ENCODE results near the gene RIPOR3.

Gene RIPOR3

GRCh38 chr20:50651676-50652075 is 39.7 kb downstream of the RIPOR3 start:
- H3K4me3 ChIP-seq (ENCODE audit: insufficient read depth in 1 of 2, low read depth in 1 of 2, low read length in 2 of 2): no peak overlapping the region
- no peak overlapping the region for H3K4me2 ChIP-seq (ENCODE audit: low read length, poor library complexity, severe bottlenecking)
- no peak for DNase-seq
- peak overlapping the region; percentile 64 to 77 for H3K18ac ChIP-seq (ENCODE audit: low read depth in 1 of 2, low read length in 2 of 2)
- peak overlapping the region; percentile 74 to 97 for H3K4ac ChIP-seq (ENCODE audit: low read depth in 1 of 2, low read length in 2 of 2)
- H3K36me3 ChIP-seq (ENCODE audit: control insufficient read depth in 1 of 2, insufficient read depth in 2 of 2, low read depth in 1 of 2, low read length in 2 of 2): peaks cover 5 to 19% of the 10 kb centered on the region in 2 experiments
- peak overlapping the region; percentile 59 to 99 for H2BK12ac ChIP-seq (ENCODE audit: low read length in 2 of 2)
- H3K79me1 ChIP-seq (replicated peaks; ENCODE audit: low read length, poor library complexity, severe bottlenecking): peaks cover 9% of the 10 kb centered on the region
- peak overlapping the region; percentile 46 for H4K91ac ChIP-seq (ENCODE audit: low read length)
- peak overlapping the region; percentile 33 for H4K8ac ChIP-seq (ENCODE audit: low read length)
- H3K9me3 ChIP-seq (ENCODE audit: control insufficient read depth, low read length): no peaks in the 10 kb centered on the region
- H2BK15ac ChIP-seq (ENCODE audit: low read depth, poor library complexity, severe bottlenecking): peak overlapping the region; percentile 49
- H3K14ac ChIP-seq (ENCODE audit: low read length in 2 of 2): no peak overlapping the region
- peaks cover 8% of the 10 kb centered on the region for H3K4me1 ChIP-seq (ENCODE audit: control insufficient read depth, insufficient read depth, low read depth, low read length)
- no peak overlapping the region for H3K23ac ChIP-seq (ENCODE audit: low read length in 2 of 2)
- H2AFZ ChIP-seq (ENCODE audit: low read depth, low read length): no peak overlapping the region
- H2AK5ac ChIP-seq (ENCODE audit: low read length, severe bottlenecking): peak overlapping the region; percentile 67
- no peak overlapping the region for H3K9ac ChIP-seq (ENCODE audit: low read length)
- H3K27me3 ChIP-seq (ENCODE audit: control insufficient read depth in 1 of 2, insufficient read depth in 1 of 2, low read length in 2 of 2): no peaks in the 10 kb centered on the region
- 93% methylated on average over 4 of the region's 4 CpGs for WGBS
- no peak overlapping the region for H3K27ac ChIP-seq (ENCODE audit: low read length, poor library complexity, severe bottlenecking)
- H2BK5ac ChIP-seq (ENCODE audit: low read depth, low read length, poor library complexity, severe bottlenecking): no peak overlapping the region
- H2BK120ac ChIP-seq (ENCODE audit: low read depth, low read length): peak overlapping the region; percentile 81

- Histone ChIP-seq H3K27me3 (ENCODE audit: control insufficient read depth in 1 of 2, insufficient read depth in 1 of 2, low read length in 2 of 2) (no peaks in the 10 kb centered on the region), H3K79me1 (replicated peaks; ENCODE audit: low read length, poor library complexity, severe bottlenecking) (peaks cover 8% of the 10 kb centered on the region)
- WGBS: 78% methylated on average over 5 of the region's 5 CpGs
These were observed 41.8 kb downstream of the RIPOR3 start for GRCh38 chr20:50649590-50649989.

GRCh38 chr20:50648651-50649050 is 42.7 kb downstream of the RIPOR3 start:
- peak overlapping the region; percentile 96 to 99 for H2BK12ac ChIP-seq (ENCODE audit: low read length in 2 of 2)
- peaks cover 17% of the 10 kb centered on the region for H3K4me1 ChIP-seq (ENCODE audit: control insufficient read depth, insufficient read depth, low read depth, low read length)
- H4K8ac ChIP-seq (ENCODE audit: low read length): no peak overlapping the region
- H3K14ac ChIP-seq (ENCODE audit: low read length in 2 of 2): no peak overlapping the region
- DNase-seq: no peak
- peak overlapping the region; percentile 86 for H4K91ac ChIP-seq (ENCODE audit: low read length)
- H2BK120ac ChIP-seq (ENCODE audit: low read depth, low read length): peak overlapping the region; percentile 54
- peaks cover 5% of the 10 kb centered on the region for H3K79me1 ChIP-seq (replicated peaks; ENCODE audit: low read length, poor library complexity, severe bottlenecking)
- H3K4me2 ChIP-seq (ENCODE audit: low read length, poor library complexity, severe bottlenecking): no peak overlapping the region
- no peak overlapping the region for H2BK5ac ChIP-seq (ENCODE audit: low read depth, low read length, poor library complexity, severe bottlenecking)
- H3K4ac ChIP-seq (ENCODE audit: low read depth in 1 of 2, low read length in 2 of 2): peak overlapping the region; percentile 39 to 62
- H3K23ac ChIP-seq (ENCODE audit: low read length in 2 of 2): no peak overlapping the region
- H3K27ac ChIP-seq (ENCODE audit: low read length, poor library complexity, severe bottlenecking): no peak overlapping the region
- H3K9ac ChIP-seq (ENCODE audit: low read length): no peak overlapping the region
- H2AFZ ChIP-seq (ENCODE audit: low read depth, low read length): no peak overlapping the region
- WGBS: 100% methylated on average over 6 of the region's 6 CpGs
- no peaks in the 10 kb centered on the region for H3K9me3 ChIP-seq (ENCODE audit: control insufficient read depth, low read length)
- peak overlapping the region; percentile 21 for H2AK5ac ChIP-seq (ENCODE audit: low read length, severe bottlenecking)
- peak overlapping the region; percentile 61 to 85 for H3K18ac ChIP-seq (ENCODE audit: low read depth in 1 of 2, low read length in 2 of 2)
- peaks cover 5 to 19% of the 10 kb centered on the region in 2 experiments for H3K36me3 ChIP-seq (ENCODE audit: control insufficient read depth in 1 of 2, insufficient read depth in 2 of 2, low read depth in 1 of 2, low read length in 2 of 2)
- H3K4me3 ChIP-seq (ENCODE audit: insufficient read depth in 1 of 2, low read depth in 1 of 2, low read length in 2 of 2): no peak overlapping the region
- no peaks in the 10 kb centered on the region for H3K27me3 ChIP-seq (ENCODE audit: control insufficient read depth in 1 of 2, insufficient read depth in 1 of 2, low read length in 2 of 2)
- H2BK15ac ChIP-seq (ENCODE audit: low read depth, poor library complexity, severe bottlenecking): peak overlapping the region; percentile 73

More at GRCh38 chr20:50649590-50649989, 41.8 kb downstream of the RIPOR3 start:
- H3K23ac ChIP-seq (ENCODE audit: low read length in 2 of 2): no peak overlapping the region
- no peak overlapping the region for H3K4me3 ChIP-seq (ENCODE audit: insufficient read depth in 1 of 2, low read depth in 1 of 2, low read length in 2 of 2)
- H3K18ac ChIP-seq (ENCODE audit: low read depth in 1 of 2, low read length in 2 of 2): peak overlapping the region; percentile 60 to 71
- peak overlapping the region; percentile 73 for H2BK15ac ChIP-seq (ENCODE audit: low read depth, poor library complexity, severe bottlenecking)
- peaks cover 17% of the 10 kb centered on the region for H3K4me1 ChIP-seq (ENCODE audit: control insufficient read depth, insufficient read depth, low read depth, low read length)
- peak overlapping the region; percentile 79 to 99 for H2BK12ac ChIP-seq (ENCODE audit: low read length in 2 of 2)
- peaks cover 5 to 19% of the 10 kb centered on the region in 2 experiments for H3K36me3 ChIP-seq (ENCODE audit: control insufficient read depth in 1 of 2, insufficient read depth in 2 of 2, low read depth in 1 of 2, low read length in 2 of 2)
- H3K4me2 ChIP-seq (ENCODE audit: low read length, poor library complexity, severe bottlenecking): no peak overlapping the region
- H3K14ac ChIP-seq (ENCODE audit: low read length in 2 of 2): no peak overlapping the region
- peak overlapping the region; percentile 40 to 61 for H3K4ac ChIP-seq (ENCODE audit: low read depth in 1 of 2, low read length in 2 of 2)
- H3K9ac ChIP-seq (ENCODE audit: low read length): no peak overlapping the region
- no peak overlapping the region for H2AFZ ChIP-seq (ENCODE audit: low read depth, low read length)
- H3K9me3 ChIP-seq (ENCODE audit: control insufficient read depth, low read length): no peaks in the 10 kb centered on the region
- DNase-seq: no peak
- H3K27ac ChIP-seq (ENCODE audit: low read length, poor library complexity, severe bottlenecking): no peak overlapping the region
- peak overlapping the region; percentile 46 for H2AK5ac ChIP-seq (ENCODE audit: low read length, severe bottlenecking)
- H4K8ac ChIP-seq (ENCODE audit: low read length): peak overlapping the region; percentile 45
- H2BK120ac ChIP-seq (ENCODE audit: low read depth, low read length): peak overlapping the region; percentile 88
- peak overlapping the region; percentile 98 for H4K91ac ChIP-seq (ENCODE audit: low read length)
- H2BK5ac ChIP-seq (ENCODE audit: low read depth, low read length, poor library complexity, severe bottlenecking): no peak overlapping the region

- WGBS: 31% methylated on average over 1 of the region's 1 CpG
- Histone ChIP-seq H3K4me3 (ENCODE audit: insufficient read depth in 1 of 2, low read depth in 1 of 2, low read length in 2 of 2) (no peak overlapping the region), H3K4me1 (ENCODE audit: control insufficient read depth, insufficient read depth, low read depth, low read length) (peaks cover 16% of the 10 kb centered on the region)
These were observed 44.8 kb downstream of the RIPOR3 start for GRCh38 chr20:50646483-50646996.

More at GRCh38 chr20:50646483-50646996, 44.8 kb downstream of the RIPOR3 start:
- Histone ChIP-seq H3K4ac (ENCODE audit: low read depth in 1 of 2, low read length in 2 of 2) (peak overlapping the region; percentile 95 to 99), H4K91ac (ENCODE audit: low read length) (peak overlapping the region; percentile 100), H2BK120ac (ENCODE audit: low read depth, low read length) (peak overlapping the region; percentile 97), H3K27me3 (ENCODE audit: control insufficient read depth in 1 of 2, insufficient read depth in 1 of 2, low read length in 2 of 2) (no peaks in the 10 kb centered on the region), H2BK12ac (ENCODE audit: low read length in 2 of 2) (peak overlapping the region in 1 of 2 experiments; percentile 95), H3K23ac (ENCODE audit: low read length in 2 of 2) (no peak overlapping the region), H3K14ac (ENCODE audit: low read length in 2 of 2) (no peak overlapping the region), H3K4me2 (ENCODE audit: low read length, poor library complexity, severe bottlenecking) (no peak overlapping the region), H3K27ac (ENCODE audit: low read length, poor library complexity, severe bottlenecking) (peak overlapping the region; percentile 97), H2BK5ac (ENCODE audit: low read depth, low read length, poor library complexity, severe bottlenecking) (peak overlapping the region; percentile 93), H3K79me1 (replicated peaks; ENCODE audit: low read length, poor library complexity, severe bottlenecking) (peaks cover 2% of the 10 kb centered on the region), H3K36me3 (ENCODE audit: control insufficient read depth in 1 of 2, insufficient read depth in 2 of 2, low read depth in 1 of 2, low read length in 2 of 2) (peaks cover 5 to 17% of the 10 kb centered on the region in 2 experiments), H3K9me3 (ENCODE audit: control insufficient read depth, low read length) (no peaks in the 10 kb centered on the region), H2AK5ac (ENCODE audit: low read length, severe bottlenecking) (peak overlapping the region; percentile 90), H2AFZ (ENCODE audit: low read depth, low read length) (no peak overlapping the region), H4K8ac (ENCODE audit: low read length) (peak overlapping the region; percentile 99), H2BK15ac (ENCODE audit: low read depth, poor library complexity, severe bottlenecking) (no peak overlapping the region), H3K18ac (ENCODE audit: low read depth in 1 of 2, low read length in 2 of 2) (peak overlapping the region; percentile 65 to 94), H3K9ac (ENCODE audit: low read length) (peak overlapping the region; percentile 59)
- DNase-seq: peak; percentile 89

All from mesenchymal stem cell (in vitro differentiated cells and primary cell).